Skeletal muscle satellite cell (primary cell): Measurements from ENCODE around the gene ALG8.
"Not testable (repeated sequence)": the region's sequence is repeated elsewhere in the genome, so short reads cannot be mapped to it uniquely, and the experiment has no call there.

ENCODE experiments used
- H3K27me3 ChIP-seq: 2 replicates; pipeline ENCODE4 v1.7.0; 2013; ENCODE audit warnings: low read length; ENCODE audit not compliant: control insufficient read depth, insufficient read depth
- H3K36me3 ChIP-seq: 2 replicates; pipeline ENCODE4 v1.7.0; 2013; ENCODE audit warnings: mild to moderate bottlenecking, control low read depth, low read length; ENCODE audit not compliant: insufficient read depth
- H3K4me1 ChIP-seq: 2 replicates; pipeline ENCODE4 v1.7.0; 2013; ENCODE audit warnings: low read length; ENCODE audit not compliant: control insufficient read depth, insufficient read depth
- H3K4me2 ChIP-seq: 2 replicates; pipeline ENCODE4 v1.7.0; 2013; ENCODE audit warnings: mild to moderate bottlenecking, low read length
- H3K4me3 ChIP-seq: 2 replicates; pipeline ENCODE4 v1.7.0; 2013; ENCODE audit warnings: low read length
- H3K9ac ChIP-seq: 2 replicates; pipeline ENCODE4 v1.7.0; 2013; ENCODE audit warnings: mild to moderate bottlenecking, low read depth, low read length, moderate library complexity
- H3K9me3 ChIP-seq: replicated peaks from 2 replicates; pipeline ENCODE4 v1.7.0; 2013; ENCODE audit warnings: mild to moderate bottlenecking, control low read depth, low read length

Gene ALG8

GRCh38 chr11:78078218-78079167, 60.9 kb downstream of the ALG8 start:
- no peaks in the 10 kb centered on the region for H3K27me3 ChIP-seq
- H3K4me2 ChIP-seq = peak overlapping the region; percentile 85
- H3K36me3 ChIP-seq = peaks cover 6% of the 10 kb centered on the region
- H3K4me3 ChIP-seq = peak overlapping the region; percentile 91
- H3K9ac ChIP-seq = peak overlapping the region; percentile 95
- no peaks in the 10 kb centered on the region for H3K9me3 ChIP-seq
- H3K4me1 ChIP-seq = peaks cover 35% of the 10 kb centered on the region

GRCh38 chr11:78077592-78077991, 61.8 kb downstream of the ALG8 start:
- Histone ChIP-seq H3K4me2 (peak overlapping the region; percentile 85), H3K9ac (peak overlapping the region; percentile 95), H3K4me1 (peaks cover 35% of the 10 kb centered on the region), H3K4me3 (peak overlapping the region; percentile 91)
- H3K9me3 ChIP-seq, H3K36me3 ChIP-seq, H3K27me3 ChIP-seq: not testable (repeated sequence)

GRCh38 chr11:78076733-78077403, 62.6 kb downstream of the ALG8 start:
- Histone ChIP-seq H3K4me2 (peak overlapping the region; percentile 28), H3K27me3 (no peaks in the 10 kb centered on the region), H3K4me3 (peak overlapping the region; percentile 25), H3K9me3 (no peaks in the 10 kb centered on the region), H3K36me3 (peaks cover 12% of the 10 kb centered on the region), H3K4me1 (peaks cover 35% of the 10 kb centered on the region), H3K9ac (no peak overlapping the region)

GRCh38 chr11:78074756-78075155, 64.7 kb downstream of the ALG8 start:
- Histone ChIP-seq H3K9me3 (no peaks in the 10 kb centered on the region), H3K4me2 (no peak overlapping the region), H3K36me3 (peaks cover 33% of the 10 kb centered on the region), H3K4me3 (no peak overlapping the region), H3K27me3 (no peaks in the 10 kb centered on the region), H3K9ac (no peak overlapping the region), H3K4me1 (peaks cover 23% of the 10 kb centered on the region)

GRCh38 chr11:78072455-78072854, 67.0 kb downstream of the ALG8 start:
- Histone ChIP-seq H3K9me3 (no peaks in the 10 kb centered on the region), H3K4me3 (no peak overlapping the region), H3K4me2 (no peak overlapping the region), H3K4me1 (peaks cover 11% of the 10 kb centered on the region), H3K36me3 (peaks cover 50% of the 10 kb centered on the region), H3K27me3 (no peaks in the 10 kb centered on the region), H3K9ac (no peak overlapping the region)

GRCh38 chr11:78071717-78072116, 67.7 kb downstream of the ALG8 start:
- no peak overlapping the region for H3K4me2 ChIP-seq
- peaks cover 50% of the 10 kb centered on the region for H3K36me3 ChIP-seq
- no peak overlapping the region for H3K9ac ChIP-seq
- no peaks in the 10 kb centered on the region for H3K27me3 ChIP-seq
- peaks cover 4% of the 10 kb centered on the region for H3K4me1 ChIP-seq
- H3K9me3 ChIP-seq = no peaks in the 10 kb centered on the region
- H3K4me3 ChIP-seq = no peak overlapping the region

GRCh38 chr11:78070621-78071020, 68.8 kb downstream of the ALG8 start:
- Histone ChIP-seq H3K4me2 (no peak overlapping the region), H3K36me3 (peaks cover 50% of the 10 kb centered on the region), H3K4me3 (no peak overlapping the region), H3K4me1 (no peaks in the 10 kb centered on the region), H3K9me3 (no peaks in the 10 kb centered on the region), H3K27me3 (no peaks in the 10 kb centered on the region), H3K9ac (no peak overlapping the region)

GRCh38 chr11:78069465-78069864, 70.0 kb downstream of the ALG8 start:
- Histone ChIP-seq H3K4me3 (no peak overlapping the region), H3K9ac (no peak overlapping the region), H3K36me3 (peaks cover 50% of the 10 kb centered on the region), H3K4me2 (no peak overlapping the region), H3K9me3 (no peaks in the 10 kb centered on the region), H3K4me1 (no peaks in the 10 kb centered on the region), H3K27me3 (no peaks in the 10 kb centered on the region)

- Histone ChIP-seq H3K27me3 (no peaks in the 10 kb centered on the region), H3K9ac (no peak overlapping the region), H3K4me2 (no peak overlapping the region), H3K9me3 (no peaks in the 10 kb centered on the region), H3K4me3 (no peak overlapping the region), H3K4me1 (no peaks in the 10 kb centered on the region), H3K36me3 (peaks cover 48% of the 10 kb centered on the region)
These were observed 71.7 kb downstream of the ALG8 start for GRCh38 chr11:78067704-78068103.

- no peak overlapping the region for H3K4me2 ChIP-seq
- H3K9me3 ChIP-seq = no peaks in the 10 kb centered on the region
- peaks cover 6% of the 10 kb centered on the region for H3K4me1 ChIP-seq
- H3K27me3 ChIP-seq = no peaks in the 10 kb centered on the region
- no peak overlapping the region for H3K9ac ChIP-seq
- peaks cover 40% of the 10 kb centered on the region for H3K36me3 ChIP-seq
- H3K4me3 ChIP-seq = no peak overlapping the region
These were observed 73.0 kb downstream of the ALG8 start for GRCh38 chr11:78066471-78066870.

GRCh38 chr11:78065203-78065602, 74.2 kb downstream of the ALG8 start:
- Histone ChIP-seq H3K9ac (no peak overlapping the region), H3K4me1 (peaks cover 16% of the 10 kb centered on the region), H3K27me3 (no peaks in the 10 kb centered on the region), H3K4me2 (no peak overlapping the region), H3K9me3 (no peaks in the 10 kb centered on the region), H3K4me3 (no peak overlapping the region), H3K36me3 (peaks cover 29% of the 10 kb centered on the region)
